Psoas muscle (tissue), 8 donors: ENCODE measurements around the gene SIGLEC15. TPM values are rescaled to one million over a fixed set of nuclear protein-coding genes. Genes with fewer than 3 reads are reported as not detected.

ENCODE experiments used
- ATAC-seq, 4 donors: fragments of 200-7000 bp; cut with Tn5 transposase; one replicate each; pipeline ENCODE4 v1.9.1; 2020; ENCODE audit warnings: moderate library complexity in 3 of 4, mild to moderate bottlenecking in 2 of 4
- DNase-seq, 2 donors: peaks; one replicate each; pipeline ENCODE4 v3.0.0-alpha.2; 2020
- H3K27ac ChIP-seq: fragments of 200-600 bp; one replicate; pipeline ENCODE4 v1.8.0; 2022
- H3K27me3 ChIP-seq, 3 donors: fragments of 200-600 bp in 1 of 3; one replicate each; pipeline versions ENCODE4 v1.6.1 to v1.8.0; 2013 to 2022; ENCODE audit warnings: low read length in 2 of 3, mild to moderate bottlenecking in 2 of 3, moderate library complexity in 1 of 3; ENCODE audit not compliant: insufficient read depth in 3 of 3
- H3K36me3 ChIP-seq, 2 donors: fragments of 200-600 bp in 1 of 2; one replicate each; pipeline versions ENCODE4 v1.6.1 to v1.8.0; 2013 to 2022; ENCODE audit warnings: low read depth in 1 of 2, mild to moderate bottlenecking in 1 of 2, moderate library complexity in 1 of 2; ENCODE audit not compliant: insufficient read depth in 1 of 2
- H3K4me1 ChIP-seq: fragments of 200-600 bp; one replicate; pipeline ENCODE4 v1.8.0; 2022
- H3K4me3 ChIP-seq: fragments of 200-600 bp; one replicate; pipeline ENCODE4 v1.8.0; 2022; ENCODE audit warnings: mild to moderate bottlenecking
- H3K9me3 ChIP-seq: fragments of 200-600 bp; one replicate; pipeline ENCODE4 v1.8.0; 2022
- WGBS, 3 donors: extraction: QIAGEN DNeasy Blood & Tissue Kit; methylation state at CpG; one replicate each; pipeline versions ENCODE4 v1.1.6 to v1.1.7; 2013; 5-methylcytosine and 5-hydroxymethylcytosine counted together
- intact Hi-C, 2 donors: fragments of 100-400 bp; cut with DNase I; formaldehyde crosslinking; loops; one replicate each; pipeline versions ENCODE4 v1.11.0 to v1.14.2; 2022
- polyA plus RNA-seq, 3 donors: library from polyadenylated mRNA; stranded (reverse); fragments of 200-250 nt; gene quantifications; one replicate each; pipeline ENCODE4 v1.2.3, GENCODE V29; 2013
- total RNA-seq, 4 donors: library from RNA; stranded (reverse); fragmentation: NEBNext Ultra II Directional in 2 of 4; extraction: Animal tissue kit (Norgen Biotek cat#: 25700) in 2 of 4; gene quantifications; one replicate each; pipeline versions ENCODE4 v1.2.1 to v1.2.4, GENCODE V29; 2021 to 2023
- TF ChIP-seq, protein P1 (sequence below): fragments of 200-600 bp; IDR thresholded peaks from one replicate; pipeline ENCODE4 v1.8.0; 2022; ENCODE audit warnings: antibody characterized with exemption
- donor health status: healthy with polysubstance abuse.
- donor health status: DM: no; HTN: no; CAD: no; lungs with moderate emphysema.
- donor health status: Bipolar disorder and iron deficiency.
- donor health status: healthy.
- donor health status: DM: yes; HTN: yes; CAD: no.
- donor health status: DM: no; HTN: no; CAD: no.
- donor health status: DM: no; HTN: no; CAD: no.
- donor health status: DM: yes; HTN: yes; CAD: no.

SIGLEC15 gene
- total and polyA plus RNA-seq, 7 donors: not detected

- DNase-seq: no peak
- Histone ChIP-seq H3K27me3 (peaks cover 0 to 4% (median 2%) of the 10 kb centered on the region in 3 donors), H3K9me3 (no peaks in the 10 kb centered on the region), H3K36me3 (no peaks in the 10 kb centered on the region), H3K4me3 (no peak overlapping the region), H3K27ac (no peak overlapping the region), H3K4me1 (no peaks in the 10 kb centered on the region)
- 65 to 85% (median 79%) methylated on average over 1 of the region's 1 CpG for WGBS, 3 donors
- intact Hi-C loops: no loop called here
- TF ChIP-seq, protein P1, sequence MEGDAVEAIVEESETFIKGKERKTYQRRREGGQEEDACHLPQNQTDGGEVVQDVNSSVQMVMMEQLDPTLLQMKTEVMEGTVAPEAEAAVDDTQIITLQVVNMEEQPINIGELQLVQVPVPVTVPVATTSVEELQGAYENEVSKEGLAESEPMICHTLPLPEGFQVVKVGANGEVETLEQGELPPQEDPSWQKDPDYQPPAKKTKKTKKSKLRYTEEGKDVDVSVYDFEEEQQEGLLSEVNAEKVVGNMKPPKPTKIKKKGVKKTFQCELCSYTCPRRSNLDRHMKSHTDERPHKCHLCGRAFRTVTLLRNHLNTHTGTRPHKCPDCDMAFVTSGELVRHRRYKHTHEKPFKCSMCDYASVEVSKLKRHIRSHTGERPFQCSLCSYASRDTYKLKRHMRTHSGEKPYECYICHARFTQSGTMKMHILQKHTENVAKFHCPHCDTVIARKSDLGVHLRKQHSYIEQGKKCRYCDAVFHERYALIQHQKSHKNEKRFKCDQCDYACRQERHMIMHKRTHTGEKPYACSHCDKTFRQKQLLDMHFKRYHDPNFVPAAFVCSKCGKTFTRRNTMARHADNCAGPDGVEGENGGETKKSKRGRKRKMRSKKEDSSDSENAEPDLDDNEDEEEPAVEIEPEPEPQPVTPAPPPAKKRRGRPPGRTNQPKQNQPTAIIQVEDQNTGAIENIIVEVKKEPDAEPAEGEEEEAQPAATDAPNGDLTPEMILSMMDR: no peak
- no peak for ATAC-seq
Observed at GRCh38 chr18:45782662-45783061, 42.8 kb upstream of the SIGLEC15 start.

- Histone ChIP-seq H3K4me1 (no peaks in the 10 kb centered on the region), H3K36me3 (no peaks in the 10 kb centered on the region), H3K9me3 (no peaks in the 10 kb centered on the region), H3K27ac (no peak overlapping the region), H3K27me3 (peaks cover 0 to 4% (median 2%) of the 10 kb centered on the region in 3 donors), H3K4me3 (no peak overlapping the region)
- DNase-seq (no peak), ATAC-seq (no peak)
- WGBS, 3 donors: 72 to 76% (median 73%) methylated on average over 9 of the region's 9 CpGs
- TF ChIP-seq, protein P1: no peak
- intact Hi-C loops: no loop called here
Observed at GRCh38 chr18:45783097-45784075, 42.1 kb upstream of the SIGLEC15 start.

- H3K9me3 ChIP-seq: no peaks in the 10 kb centered on the region
- no peaks in the 10 kb centered on the region for H3K36me3 ChIP-seq
- H3K27me3 ChIP-seq: peaks cover 0 to 4% (median 0%) of the 10 kb centered on the region in 3 donors
- no peaks in the 10 kb centered on the region for H3K4me1 ChIP-seq
- WGBS, 3 donors: 44 to 56% (median 52%) methylated on average over 4 of the region's 4 CpGs
- DNase-seq (no peak), ATAC-seq (no peak)
- intact Hi-C loops: no loop called here
- H3K4me3 ChIP-seq: no peak overlapping the region
- H3K27ac ChIP-seq: no peak overlapping the region
- TF ChIP-seq, protein P1: no peak
Observed at GRCh38 chr18:45785134-45785533, 40.3 kb upstream of the SIGLEC15 start.

- Histone ChIP-seq H3K27me3 (peaks cover 0 to 2% (median 0%) of the 10 kb centered on the region in 3 donors), H3K27ac (no peak overlapping the region), H3K4me1 (no peaks in the 10 kb centered on the region), H3K4me3 (no peak overlapping the region), H3K36me3 (no peaks in the 10 kb centered on the region), H3K9me3 (no peaks in the 10 kb centered on the region)
- 93 to 94% (median 93%) methylated on average over 3 of the region's 3 CpGs for WGBS, 3 donors
- DNase-seq (no peak), ATAC-seq (no peak)
- intact Hi-C loops: no loop called here
- TF ChIP-seq, protein P1: no peak
Observed at GRCh38 chr18:45786941-45787340, 38.5 kb upstream of the SIGLEC15 start.
